GM19455 (cell line): Measurements from ENCODE around the gene TEAD2.

Experiments used
- ATAC-seq: cut with Tn5 transposase; IDR thresholded peaks from one replicate; pipeline ENCODE4 v1.9.1; 2021; ENCODE audit not compliant: unreplicated experiment

Gene TEAD2

GRCh38 chr19:49348305-49349189 lies 13.7 kb downstream of the TEAD2 start:
- no peak for ATAC-seq

- no peak for ATAC-seq
These were observed 14.4 kb downstream of the TEAD2 start for GRCh38 chr19:49347835-49348234.

DNA sequence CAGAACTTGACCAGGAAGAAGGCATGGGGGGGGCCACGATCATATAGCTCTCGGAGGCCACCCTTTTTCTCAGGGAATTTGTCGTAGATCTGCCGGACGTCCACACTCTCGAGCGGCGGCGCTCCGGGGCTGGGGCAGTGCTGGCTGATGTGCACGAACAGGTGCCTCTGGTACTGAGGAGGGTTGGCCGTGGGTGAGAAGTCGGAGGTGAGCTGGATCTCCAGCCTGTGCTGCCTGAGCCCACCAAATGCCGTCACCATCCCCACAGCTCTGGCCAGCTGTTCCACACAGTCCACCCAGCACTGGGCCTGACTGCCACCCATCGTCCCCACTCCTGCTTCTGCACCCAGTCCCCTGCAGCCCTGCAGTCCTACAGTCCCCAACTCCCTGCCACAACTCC lies 15.0 kb downstream of the TEAD2 start:
- ATAC-seq = no peak

DNA sequence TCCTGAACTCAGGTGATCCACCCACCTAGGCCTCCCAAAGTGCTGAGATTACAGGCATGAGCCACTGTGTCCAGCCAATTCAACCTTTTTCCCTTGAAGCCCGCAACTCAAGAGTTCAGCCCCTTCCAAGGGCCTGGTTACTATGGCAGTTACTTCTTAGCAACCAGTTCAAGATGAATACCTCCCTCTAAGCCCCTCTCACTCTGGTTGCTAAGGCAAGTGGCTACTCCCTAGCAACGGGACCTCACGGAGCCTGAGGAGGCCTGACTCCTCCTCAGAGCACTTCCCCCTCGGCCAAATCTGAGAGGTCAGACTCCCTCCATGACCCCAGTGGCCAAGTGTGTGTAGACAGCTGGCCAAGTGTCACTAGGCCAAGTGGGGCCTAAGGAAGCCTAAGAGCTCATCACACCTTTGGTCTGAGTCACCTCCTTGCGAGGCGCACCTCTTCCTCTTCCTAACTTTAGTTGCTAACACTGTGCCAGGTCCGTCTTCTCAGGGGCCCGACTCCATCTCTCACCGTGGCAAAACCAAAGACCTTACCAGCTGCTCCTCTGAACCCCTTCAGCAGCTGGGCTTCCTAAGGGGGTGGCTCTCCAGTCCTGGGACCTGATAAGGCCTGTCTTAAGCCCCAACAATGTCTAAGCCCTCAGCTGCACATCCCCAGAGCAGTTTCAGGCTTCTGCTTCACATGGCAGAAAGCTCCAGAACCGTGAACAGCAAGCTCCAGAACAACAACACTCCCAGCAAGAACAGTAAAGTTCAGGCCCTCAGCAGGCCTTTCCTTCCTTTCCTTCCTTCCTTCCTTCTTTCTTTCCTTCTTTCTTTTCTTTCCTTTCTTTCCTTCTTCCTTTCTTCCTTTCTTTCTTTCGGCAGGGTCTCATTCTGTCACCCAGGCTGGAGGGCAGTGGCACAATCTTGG lies 17.5 kb downstream of the TEAD2 start:
- ATAC-seq = no peak

DNA sequence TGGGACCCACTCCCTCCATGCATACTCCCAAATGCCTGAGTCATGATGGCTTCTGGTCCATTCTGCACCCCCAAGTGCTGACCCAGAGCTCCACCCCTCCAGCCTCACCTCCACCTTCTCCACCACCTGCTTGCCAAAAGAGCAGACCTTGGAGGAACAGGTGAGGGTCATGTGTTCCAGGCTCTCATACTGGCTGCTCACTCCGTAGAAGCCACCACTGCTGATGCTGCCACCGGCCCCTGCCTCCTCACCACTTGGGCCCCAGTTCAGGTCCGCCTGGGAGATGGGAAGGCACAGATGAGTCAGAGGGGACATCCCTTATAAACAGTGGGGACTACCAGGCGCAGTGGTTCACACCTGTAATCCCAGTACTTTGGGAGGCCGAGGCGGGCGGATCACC lies 19.1 kb downstream of the TEAD2 start:
- ATAC-seq = no peak

- no peak for ATAC-seq
These were observed 19.9 kb downstream of the TEAD2 start for GRCh38 chr19:49342291-49342721.

GRCh38 chr19:49340865-49341718 lies 21.1 kb downstream of the TEAD2 start:
- no peak for ATAC-seq

DNA sequence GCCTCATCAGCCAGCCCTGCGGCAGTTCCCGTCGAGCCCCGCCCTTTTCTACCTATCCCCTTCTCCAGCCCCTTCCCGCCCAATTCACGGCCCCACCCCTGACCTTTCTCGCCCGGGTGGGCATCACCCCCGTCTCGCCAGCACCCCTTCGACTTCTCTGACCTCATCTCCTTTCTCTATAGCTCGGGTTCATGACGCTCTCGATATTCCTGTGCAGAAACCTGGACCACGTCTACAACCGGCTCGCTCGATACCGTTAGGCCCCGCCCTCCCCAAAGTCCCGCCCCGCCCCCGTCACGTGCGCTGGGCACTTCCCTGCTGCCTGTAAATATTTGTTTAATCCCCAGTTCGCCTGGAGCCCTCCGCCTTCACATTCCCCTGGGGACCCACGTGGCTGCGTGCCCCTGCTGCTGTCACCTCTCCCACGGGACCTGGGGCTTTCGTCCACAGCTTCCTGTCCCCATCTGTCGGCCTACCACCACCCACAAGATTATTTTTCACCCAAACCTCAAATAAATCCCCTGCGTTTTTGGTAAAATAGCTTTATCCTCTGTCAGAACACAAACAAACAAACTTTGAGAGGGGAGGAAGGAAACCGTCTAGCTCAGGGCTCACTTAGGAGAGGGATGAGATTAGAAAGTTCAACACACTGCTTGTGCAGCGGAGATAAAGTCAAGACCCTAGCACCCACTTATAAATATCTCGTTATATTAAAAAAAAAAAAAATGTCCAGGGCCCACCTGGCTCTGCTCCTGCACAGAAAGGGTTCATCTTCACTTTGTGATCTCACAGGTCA lies 21.9 kb downstream of the TEAD2 start:
- no peak for ATAC-seq

- no peak for ATAC-seq
These were observed 22.7 kb downstream of the TEAD2 start for GRCh38 chr19:49339301-49340068.

GRCh38 chr19:49338691-49339300 lies 23.4 kb downstream of the TEAD2 start:
- ATAC-seq = no peak

DNA sequence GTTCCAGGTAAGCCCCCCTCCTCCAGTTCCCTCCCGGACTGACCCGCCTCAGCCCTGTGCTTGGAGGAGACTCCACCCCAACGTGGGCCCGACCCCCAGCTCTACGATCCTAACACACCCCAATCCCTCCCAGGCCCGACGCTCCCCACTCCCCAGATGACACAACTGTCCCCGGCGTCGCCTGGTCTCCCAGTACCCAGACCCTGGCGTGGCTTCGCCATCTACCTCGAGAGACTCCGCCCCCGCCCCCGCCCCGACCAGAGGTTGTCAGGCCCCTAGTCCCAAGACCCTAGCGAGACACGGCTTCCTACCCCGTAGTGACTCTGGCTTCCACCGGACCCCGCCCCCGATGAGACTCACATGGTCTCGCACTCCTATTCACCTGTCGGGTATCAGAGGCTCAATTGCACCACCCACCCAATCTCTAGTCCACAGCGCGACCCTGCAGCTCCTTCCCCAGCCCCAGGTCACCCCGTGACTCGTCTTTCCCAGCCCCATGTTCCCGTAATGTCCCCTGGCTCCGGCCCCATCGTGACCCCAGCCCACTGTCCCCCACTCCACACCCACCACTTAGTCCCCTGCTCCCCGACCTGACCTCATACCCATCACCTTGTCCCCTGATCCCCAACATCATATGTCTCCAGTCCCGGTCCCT lies 24.1 kb downstream of the TEAD2 start:
- no peak for ATAC-seq

GRCh38 chr19:49337267-49338022 lies 24.8 kb downstream of the TEAD2 start:
- ATAC-seq = no peak

DNA sequence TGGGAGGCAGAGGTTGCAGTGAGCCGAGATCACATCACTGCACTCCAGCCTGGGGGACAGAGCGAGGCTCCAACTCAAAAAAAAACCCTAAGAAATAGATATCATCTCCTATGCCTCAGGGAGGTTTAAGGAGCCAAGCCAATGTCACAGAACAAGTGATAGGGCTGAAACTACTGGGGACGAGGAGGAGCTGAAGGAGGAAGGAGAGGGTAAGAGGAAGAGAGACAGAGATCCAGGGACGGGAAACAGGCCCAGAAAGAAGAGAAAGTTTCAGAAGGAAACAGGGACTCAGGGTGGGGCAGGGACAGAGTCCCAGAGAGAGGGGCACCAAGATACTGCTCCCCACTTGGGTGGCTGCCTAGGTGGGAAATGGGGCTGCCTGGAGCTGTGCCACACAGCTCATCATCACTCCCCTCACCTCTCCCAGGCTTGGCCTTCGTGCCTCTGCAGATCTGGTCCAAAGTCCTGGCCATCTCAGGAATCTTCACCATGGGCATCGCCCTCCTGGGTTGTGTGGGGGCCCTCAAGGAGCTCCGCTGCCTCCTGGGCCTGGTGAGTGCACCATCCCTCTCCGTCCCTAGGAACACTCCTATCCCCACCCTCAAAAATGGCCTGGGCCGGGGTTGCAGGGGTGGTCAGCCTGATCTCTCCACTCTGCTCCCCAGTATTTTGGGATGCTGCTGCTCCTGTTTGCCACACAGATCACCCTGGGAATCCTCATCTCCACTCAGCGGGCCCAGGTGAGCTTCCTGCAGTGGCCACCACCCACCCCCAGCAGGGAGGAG lies 25.5 kb downstream of the TEAD2 start:
- ATAC-seq = no peak

DNA sequence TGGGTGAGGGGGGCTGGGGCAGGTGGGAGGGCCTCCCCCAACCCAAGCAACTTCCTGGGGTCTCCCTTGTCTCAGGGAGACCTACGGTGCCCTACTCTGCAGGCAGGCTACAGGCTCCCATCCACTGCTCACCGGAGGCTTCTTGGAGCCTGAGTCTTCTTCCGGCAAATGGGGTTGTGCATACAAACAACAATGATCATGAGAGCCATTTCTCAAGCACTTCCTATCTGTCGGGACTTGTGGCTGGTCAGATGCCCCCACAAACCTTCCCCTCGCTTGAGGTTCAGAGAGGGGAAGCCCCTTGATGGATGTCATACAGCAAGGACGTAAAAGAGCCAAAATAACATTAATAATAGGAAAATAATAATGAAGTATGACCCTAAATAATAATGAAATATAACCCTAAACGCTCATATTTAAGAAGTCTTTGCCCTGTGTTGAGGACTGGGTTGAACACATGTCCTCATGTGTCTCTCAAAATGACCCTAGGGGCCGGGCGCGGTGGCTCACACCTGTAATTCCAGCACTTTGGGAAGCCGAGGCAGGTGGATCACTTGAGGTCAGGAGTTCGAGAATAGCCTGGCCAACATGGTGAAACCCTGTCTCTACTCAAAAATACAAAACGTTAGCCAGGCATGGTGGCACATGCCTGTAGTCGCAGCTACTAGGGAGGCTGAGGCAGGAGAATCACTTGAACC lies 26.3 kb downstream of the TEAD2 start:
- no peak for ATAC-seq

DNA sequence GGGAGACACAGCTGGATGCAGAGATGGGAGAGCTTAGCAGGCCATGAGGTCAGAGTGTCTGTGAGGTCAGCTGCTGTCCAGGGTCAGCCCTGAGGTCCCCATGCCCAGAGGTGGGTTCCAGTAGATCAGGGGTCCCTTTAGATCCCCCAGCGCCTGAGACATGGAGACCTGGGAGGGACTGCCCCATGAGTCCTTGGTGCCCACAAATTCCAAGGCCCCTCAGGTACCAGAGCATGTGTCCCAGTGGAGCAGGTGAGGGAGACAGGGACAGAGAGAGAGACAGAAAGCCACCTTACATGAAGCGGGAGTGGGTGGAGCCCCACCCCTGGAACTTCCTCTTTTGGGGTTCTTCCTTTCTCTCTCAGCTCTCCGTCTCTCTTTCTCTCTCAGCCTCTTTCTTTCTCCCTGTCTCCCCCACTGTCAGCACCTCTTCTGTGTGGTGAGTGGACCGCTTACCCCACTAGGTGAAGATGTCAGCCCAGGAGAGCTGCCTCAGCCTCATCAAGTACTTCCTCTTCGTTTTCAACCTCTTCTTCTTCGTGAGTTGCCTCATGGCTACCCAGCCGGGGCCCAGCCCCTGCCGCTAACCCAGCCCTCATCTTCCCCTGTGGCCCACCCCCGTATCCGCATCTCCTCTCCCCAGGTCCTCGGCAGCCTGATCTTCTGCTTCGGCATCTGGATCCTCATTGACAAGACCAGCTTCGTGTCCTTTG lies 27.0 kb downstream of the TEAD2 start, which contains the start of gene CD37:
Gene CD37, plus strand, starts transcription at position 336 of the 713 bp plus-strand sequence. Its CDS starts 135 bp downstream, at position 471.
- ATAC-seq = no peak
